H9 (cell line): ENCODE data around the gene PPL. TPM values are rescaled to one million over a fixed set of nuclear protein-coding genes. Genes with fewer than 3 reads are reported as not detected.

Source experiments
- DNase-seq: peaks from one replicate; pipeline ENCODE4 v3.0.0-alpha.2; 2017
- H2AFZ ChIP-seq: one replicate; pipeline ENCODE4 v1.6.1; 2013; ENCODE audit warnings: mild to moderate bottlenecking, low read length, control low read depth, moderate library complexity
- H2AK5ac ChIP-seq: 2 replicates; pipeline ENCODE4 v1.6.1; 2013; ENCODE audit warnings: low read length, control low read depth, mixed read lengths; ENCODE audit not compliant: insufficient read length
- H2BK120ac ChIP-seq: one replicate; pipeline ENCODE4 v1.6.1; 2013; ENCODE audit warnings: low read depth, mild to moderate bottlenecking, low read length, control low read depth, inconsistent platforms; ENCODE audit not compliant: poor library complexity, severe bottlenecking
- H2BK12ac ChIP-seq: 2 replicates; pipeline ENCODE4 v1.6.1; 2013; ENCODE audit warnings: low read length, control low read depth, mixed read lengths, low read depth; ENCODE audit not compliant: insufficient read length
- H2BK15ac ChIP-seq: 2 replicates; pipeline ENCODE4 v1.6.1; 2013; ENCODE audit warnings: low read depth, low read length, control low read depth
- H2BK20ac ChIP-seq: one replicate; pipeline ENCODE4 v1.6.1; 2013; ENCODE audit warnings: low read depth, mild to moderate bottlenecking, low read length, control low read depth, inconsistent platforms; ENCODE audit not compliant: poor library complexity, severe bottlenecking
- H2BK5ac ChIP-seq: 2 replicates; pipeline ENCODE4 v1.6.1; 2013; ENCODE audit warnings: low read length, control low read depth, mixed read lengths; ENCODE audit not compliant: insufficient read length
- H3K14ac ChIP-seq: 2 replicates; pipeline ENCODE4 v1.6.1; 2013; ENCODE audit warnings: low read length, control low read depth; ENCODE audit not compliant: insufficient read depth
- H3K18ac ChIP-seq: 2 replicates; pipeline ENCODE4 v1.6.1; 2013; ENCODE audit warnings: low read depth, mild to moderate bottlenecking, mixed read lengths, low read length, control low read depth; ENCODE audit not compliant: insufficient read length
- H3K23ac ChIP-seq: 2 replicates; pipeline ENCODE4 v1.6.1; 2013; ENCODE audit warnings: low read length, control low read depth, mixed read lengths, low read depth; ENCODE audit not compliant: insufficient read length
- H3K23me2 ChIP-seq: 2 replicates; pipeline ENCODE4 v1.6.1; 2013; ENCODE audit warnings: low read depth, mild to moderate bottlenecking, mixed read lengths, low read length, control low read depth; ENCODE audit not compliant: insufficient read length, poor library complexity, severe bottlenecking
- H3K27ac ChIP-seq: 2 replicates; pipeline ENCODE4 v1.5.1; 2013; ENCODE audit warnings: low read length, control low read depth, mixed read lengths, low read depth; ENCODE audit not compliant: insufficient read length
- H3K27me3 ChIP-seq: 2 replicates; pipeline ENCODE4 v1.6.1; 2013; ENCODE audit warnings: low read length, control low read depth, inconsistent platforms; ENCODE audit not compliant: insufficient read depth
- H3K4ac ChIP-seq: 2 replicates; pipeline ENCODE4 v1.6.1; 2013; ENCODE audit warnings: low read depth, mild to moderate bottlenecking, control low read depth, inconsistent platforms, low read length, moderate library complexity
- H3K4me1 ChIP-seq: 2 replicates; pipeline ENCODE4 v1.6.1; 2013; ENCODE audit warnings: low read length, control low read depth, inconsistent platforms; ENCODE audit not compliant: insufficient read depth
- H3K4me2 ChIP-seq: 2 replicates; pipeline ENCODE4 v1.6.1; 2013; ENCODE audit warnings: low read length, control low read depth, mixed read lengths; ENCODE audit not compliant: insufficient read length, insufficient read depth
- H3K56ac ChIP-seq: 2 replicates; pipeline ENCODE4 v1.6.1; 2013; ENCODE audit warnings: low read depth, mild to moderate bottlenecking, mixed read lengths, low read length, control low read depth; ENCODE audit not compliant: insufficient read length
- H3K79me1 ChIP-seq: 2 replicates; pipeline ENCODE4 v1.6.1; 2013; ENCODE audit warnings: low read depth, mild to moderate bottlenecking, moderate library complexity, low read length, control low read depth, inconsistent platforms; ENCODE audit not compliant: insufficient read depth, poor library complexity, severe bottlenecking
- H3K79me2 ChIP-seq: 2 replicates; pipeline ENCODE4 v1.6.1; 2013; ENCODE audit warnings: low read length, control low read depth, inconsistent platforms; ENCODE audit not compliant: insufficient read depth
- H3K9ac ChIP-seq: 2 replicates; pipeline ENCODE4 v1.6.1; 2013; ENCODE audit warnings: low read length, control low read depth, mixed read lengths; ENCODE audit not compliant: insufficient read length; ENCODE audit errors: extremely low read depth
- H3K9me3 ChIP-seq: one replicate; pipeline ENCODE4 v1.6.1; 2013; ENCODE audit warnings: low read depth, low read length, inconsistent platforms; ENCODE audit not compliant: control insufficient read depth
- H3T11ph ChIP-seq: one replicate; pipeline ENCODE4 v1.6.1; 2013; ENCODE audit warnings: mild to moderate bottlenecking, low read length, control low read depth, inconsistent platforms
- H4K20me1 ChIP-seq: one replicate; pipeline ENCODE4 v1.6.1; 2013; ENCODE audit not compliant: control insufficient read depth, insufficient read length, insufficient read depth
- H4K5ac ChIP-seq: 2 replicates; pipeline ENCODE4 v1.6.1; 2013; ENCODE audit warnings: low read depth, mild to moderate bottlenecking, mixed read lengths, low read length, control low read depth; ENCODE audit not compliant: insufficient read length
- H4K8ac ChIP-seq: replicated peaks from 2 replicates; pipeline ENCODE4 v1.6.1; 2013; ENCODE audit warnings: low read length, control low read depth, mixed read lengths, low read depth; ENCODE audit not compliant: insufficient read length
- H4K91ac ChIP-seq: 2 replicates; pipeline ENCODE4 v1.6.1; 2013; ENCODE audit warnings: low read depth, mild to moderate bottlenecking, moderate library complexity, mixed read lengths, low read length, control low read depth; ENCODE audit not compliant: insufficient read length
- H3K27ac Mint-ChIP-seq, 3 experiments: 2 replicates in 2 of 3; 3 replicates in 1 of 3; pipeline ENCODE4 v1.8.0; 2020 to 2021; ENCODE audit warnings: mixed read lengths in 3 of 3, mild to moderate bottlenecking in 1 of 3, moderate library complexity in 1 of 3
- H3K27me3 Mint-ChIP-seq: 2 replicates; pipeline ENCODE4 v1.8.0; 2021; ENCODE audit warnings: low read depth, mild to moderate bottlenecking, moderate library complexity, mixed read lengths
- H3K36me3 Mint-ChIP-seq, 3 experiments: 2 replicates in 2 of 3; 3 replicates in 1 of 3; pipeline ENCODE4 v1.8.0; 2020 to 2021; ENCODE audit warnings: low read depth in 3 of 3, mixed read lengths in 3 of 3; ENCODE audit not compliant: insufficient read depth in 1 of 3
- H3K4me1 Mint-ChIP-seq, 2 experiments: 2 replicates each; pipeline ENCODE4 v1.8.0; 2020; ENCODE audit warnings: mixed read lengths in 2 of 2
- H3K4me3 Mint-ChIP-seq, 2 experiments: 2 replicates in 1 of 2; 3 replicates in 1 of 2; pipeline ENCODE4 v1.8.0; 2020 to 2021; ENCODE audit warnings: mild to moderate bottlenecking in 2 of 2, mixed read lengths in 2 of 2, moderate library complexity in 1 of 2
- H3K9me3 Mint-ChIP-seq, 2 experiments: 2 replicates in 1 of 2; 3 replicates in 1 of 2; pipeline ENCODE4 v1.8.0; 2020; ENCODE audit warnings: mild to moderate bottlenecking in 2 of 2, mixed read lengths in 2 of 2, moderate library complexity in 1 of 2
- WGBS: extraction: QIAGEN DNeasy Blood & Tissue Kit; methylation state at CpG from one replicate; pipeline ENCODE4 v1.1.7; 2013; ENCODE audit warnings: missing lambda C conversion rate, low lambda C conversion rate, mixed read lengths; ENCODE audit not compliant: insufficient read length; ENCODE audit errors: extremely low coverage; 5-methylcytosine and 5-hydroxymethylcytosine counted together
- total RNA-seq: library from RNA; stranded (reverse); gene quantifications from 2 replicates; pipeline ENCODE4 v1.2.1, GENCODE V29; 2021
- TF ChIP-seq, protein P1 (sequence below): fragments of 200-600 bp; sonication (generic); conservative IDR thresholded peaks from 3 replicates; pipeline ENCODE4 v1.8.0; 2021; ENCODE audit warnings: antibody characterized with exemption, mild to moderate bottlenecking

Gene PPL
- total RNA-seq, 1 experiment from 2014 or later, result 29.2 TPM

GRCh38 chr16:4933871-4934395 is 3.0 kb downstream of the PPL start:
- Histone ChIP-seq H4K8ac (no peak overlapping the region), H3K56ac (no peak overlapping the region), H3K23ac (no peak overlapping the region), H4K5ac (no peak overlapping the region), H3K27me3 (no peaks in the 10 kb centered on the region), H3K4ac (no peak overlapping the region), H3K79me1 (no peaks in the 10 kb centered on the region), H3K9me3 (no peaks in the 10 kb centered on the region), H3K18ac (no peak overlapping the region), H2AFZ (no peak overlapping the region), H3K27ac (no peak overlapping the region), H2BK5ac (no peak overlapping the region), H3K79me2 (no peaks in the 10 kb centered on the region), H3K4me1 (no peaks in the 10 kb centered on the region; the same call in 1 of the 2 replicates), H2BK20ac (no peak overlapping the region), H3K23me2 (peaks cover 8% of the 10 kb centered on the region), H2BK15ac (no peak overlapping the region), H2BK120ac (no peak overlapping the region), H3K4me2 (no peak overlapping the region), H2BK12ac (no peak overlapping the region), H4K91ac (no peak overlapping the region), H3K14ac (no peak overlapping the region), H2AK5ac (no peak overlapping the region), H3K9ac (no peak overlapping the region), H4K20me1 (no peaks in the 10 kb centered on the region), H3T11ph (no peak overlapping the region)
- no peak for DNase-seq
- H3K36me3 Mint-ChIP-seq, result peaks cover 0 to 15% (median 11%) of the 10 kb centered on the region in 3 experiments; a peak in 4 of 7 replicates
- peaks cover 2% of the 10 kb centered on the region; the same call in 1 of the 2 replicates for H3K27me3 Mint-ChIP-seq
- H3K27ac Mint-ChIP-seq, result no peak overlapping the region; a peak in 1 of 7 replicates
- H3K4me3 Mint-ChIP-seq, result no peak overlapping the region
- no CpG with 5 or more reads among the region's 15 CpGs for WGBS
- TF ChIP-seq, protein P1, sequence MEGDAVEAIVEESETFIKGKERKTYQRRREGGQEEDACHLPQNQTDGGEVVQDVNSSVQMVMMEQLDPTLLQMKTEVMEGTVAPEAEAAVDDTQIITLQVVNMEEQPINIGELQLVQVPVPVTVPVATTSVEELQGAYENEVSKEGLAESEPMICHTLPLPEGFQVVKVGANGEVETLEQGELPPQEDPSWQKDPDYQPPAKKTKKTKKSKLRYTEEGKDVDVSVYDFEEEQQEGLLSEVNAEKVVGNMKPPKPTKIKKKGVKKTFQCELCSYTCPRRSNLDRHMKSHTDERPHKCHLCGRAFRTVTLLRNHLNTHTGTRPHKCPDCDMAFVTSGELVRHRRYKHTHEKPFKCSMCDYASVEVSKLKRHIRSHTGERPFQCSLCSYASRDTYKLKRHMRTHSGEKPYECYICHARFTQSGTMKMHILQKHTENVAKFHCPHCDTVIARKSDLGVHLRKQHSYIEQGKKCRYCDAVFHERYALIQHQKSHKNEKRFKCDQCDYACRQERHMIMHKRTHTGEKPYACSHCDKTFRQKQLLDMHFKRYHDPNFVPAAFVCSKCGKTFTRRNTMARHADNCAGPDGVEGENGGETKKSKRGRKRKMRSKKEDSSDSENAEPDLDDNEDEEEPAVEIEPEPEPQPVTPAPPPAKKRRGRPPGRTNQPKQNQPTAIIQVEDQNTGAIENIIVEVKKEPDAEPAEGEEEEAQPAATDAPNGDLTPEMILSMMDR, result no peak
- peaks cover 8 to 14% of the 10 kb centered on the region in 2 experiments for H3K4me1 Mint-ChIP-seq
- H3K9me3 Mint-ChIP-seq, result no peaks in the 10 kb centered on the region
